K562 (cell line): Measurements from ENCODE around the gene ABCC1. TPM values are rescaled to one million over a fixed set of nuclear protein-coding genes. Genes with fewer than 3 reads are reported as not detected.
A peak's percentile ranks its signal among the peaks of the same experiment; 100 is the strongest.
"Not testable (repeated sequence)": the region's sequence is repeated elsewhere in the genome, so short reads cannot be mapped to it uniquely, and the experiment has no call there.

Source experiments
- ATAC-seq: fragments of 200-7000 bp; cut with Tn5 transposase; 3 replicates; pipeline ENCODE4 v1.9.1; 2020; ENCODE audit warnings: moderate library complexity
- BruUV-seq: library from RNA; stranded (reverse); fragments of 400-500 nt; replicated peaks from 2 replicates; lab custom pipeline; 2021; lab: Mats Ljungman, UMichigan
- CTCF ChIA-PET: fragments of 300-600 bp; formaldehyde crosslinking; extraction: SDS; loops from one replicate; lab custom pipeline; 2021; ENCODE audit warnings: low intra/inter-chr PET ratio; lab: Yijun Ruan, JAX
- POLR2A ChIA-PET: fragments of 300-600, 350-650 bp; sonication (Branson Sonifier 250); formaldehyde crosslinking; extraction: SDS; loops from one replicate; lab custom pipeline; 2021; ENCODE audit warnings: antibody characterized with exemption, inconsistent platforms; lab: Yijun Ruan, JAX
- DNase-seq, 4 experiments: peaks; one replicate each; pipeline versions ENCODE4 v3.0.0 to v3.0.0-alpha.2; 2011 to 2018; ENCODE audit warnings: low spot score in 3 of 4, mixed read lengths in 3 of 4; ENCODE audit errors: extremely low read depth in 1 of 4
- FAIRE-seq: peaks from 2 replicates; lab custom pipeline; 2011; peaks lifted over from hg19 to GRCh38; lab: Jason Lieb, UNC
- H2AFZ ChIP-seq: 2 replicates; pipeline ENCODE4 v1.6.0; 2011; ENCODE audit warnings: low read depth, low read length, control low read depth, inconsistent platforms
- H3K27ac ChIP-seq: fragments of 200-600 bp; 3 replicates; pipeline ENCODE4 v1.8.0; 2011; ENCODE audit warnings: low read depth, mild to moderate bottlenecking, control low read depth, inconsistent platforms, low read length, moderate library complexity, mixed read lengths; ENCODE audit errors: extremely low read depth
- H3K27me3 ChIP-seq, 2 experiments: fragments of 300-600 bp in 1 of 2; 2 replicates in 1 of 2; 3 replicates in 1 of 2; pipeline versions ENCODE4 v1.6.0 to v1.8.0; 2011; ENCODE audit warnings: inconsistent platforms in 2 of 2, low read length in 2 of 2, mild to moderate bottlenecking in 1 of 2, mixed read lengths in 1 of 2, moderate library complexity in 1 of 2; ENCODE audit not compliant: control insufficient read depth in 2 of 2, insufficient read depth in 2 of 2
- H3K36me3 ChIP-seq: fragments of 300-600 bp; 3 replicates; pipeline ENCODE4 v1.8.0; 2011; ENCODE audit warnings: mild to moderate bottlenecking, low read length, inconsistent platforms; ENCODE audit not compliant: control insufficient read depth, insufficient read depth
- H3K4me1 ChIP-seq, 2 experiments: fragments of 200-600 bp in 1 of 2; replicated peaks in 1 of 2; 2 replicates in 1 of 2; 3 replicates in 1 of 2; pipeline versions ENCODE4 v1.5.1 to v1.8.0; 2011; ENCODE audit warnings: inconsistent platforms in 2 of 2, low read length in 2 of 2, mild to moderate bottlenecking in 1 of 2, mixed read lengths in 1 of 2, moderate library complexity in 1 of 2; ENCODE audit not compliant: control insufficient read depth in 2 of 2, insufficient read depth in 2 of 2
- H3K4me2 ChIP-seq: 2 replicates; pipeline ENCODE4 v1.6.1; 2011; ENCODE audit warnings: low read length, control low read depth, inconsistent platforms, mixed read lengths; ENCODE audit not compliant: insufficient read depth
- H3K4me3 ChIP-seq: fragments of 200-600 bp; sonication (generic), shearing (Covaris generic); 2 replicates; pipeline ENCODE4 v1.5.1; 2016; ENCODE audit warnings: control low read depth, inconsistent platforms
- H3K79me2 ChIP-seq: fragments of 200-600 bp; 3 replicates; pipeline ENCODE4 v1.8.0; 2011; ENCODE audit warnings: low read length, inconsistent platforms; ENCODE audit not compliant: control insufficient read depth, insufficient read depth
- H3K9ac ChIP-seq, 2 experiments: 2 replicates each; pipeline versions ENCODE4 v1.6.0 to v1.6.1; 2011; ENCODE audit warnings: low read depth in 2 of 2, low read length in 2 of 2, control low read depth in 1 of 2, inconsistent platforms in 1 of 2, mild to moderate bottlenecking in 1 of 2, mixed read lengths in 1 of 2; ENCODE audit not compliant: insufficient read depth in 1 of 2
- H3K9me1 ChIP-seq: one replicate; pipeline ENCODE4 v1.6.0; 2011; ENCODE audit warnings: inconsistent platforms, mild to moderate bottlenecking, low read length, moderate library complexity; ENCODE audit not compliant: control insufficient read depth, insufficient read depth
- H3K9me3 ChIP-seq: replicated peaks from 2 replicates; pipeline ENCODE4 v1.5.1; 2011; ENCODE audit warnings: low read depth, low read length, inconsistent platforms; ENCODE audit not compliant: control insufficient read depth, insufficient read depth
- H4K20me1 ChIP-seq: replicated peaks from 2 replicates; pipeline ENCODE4 v1.6.1; 2011; ENCODE audit warnings: low read length, inconsistent platforms, mixed read lengths; ENCODE audit not compliant: control insufficient read depth, insufficient read depth
- ELF1 ChIP-seq: fragments of 200-800 bp; sonication (Bioruptor generic); IDR thresholded peaks from 2 replicates; pipeline ENCODE4 v1.6.1; 2016; ENCODE audit warnings: missing genetic modification characterization, missing compliant biosample characterization
- ETS2 ChIP-seq: IDR thresholded peaks from 2 replicates; pipeline ENCODE4 v1.6.1; 2016; ENCODE audit warnings: borderline replicate concordance, missing genetic modification characterization, mild to moderate bottlenecking, moderate library complexity, missing compliant biosample characterization; ENCODE audit not compliant: poor library complexity, severe bottlenecking
- HDAC1 ChIP-seq, 2 experiments: fragments of 450-650 bp; IDR thresholded peaks; 2 replicates each; pipeline ENCODE4 v1.6.1; 2016 to 2017; ENCODE audit warnings: inconsistent platforms in 1 of 2, mild to moderate bottlenecking in 1 of 2, moderate library complexity in 1 of 2
- HLTF ChIP-seq: fragments of 450-650 bp; IDR thresholded peaks from 2 replicates; pipeline ENCODE4 v1.6.1; 2016
- OTX1 ChIP-seq: fragments of 450-650 bp; formaldehyde crosslinking; IDR thresholded peaks from 2 replicates; pipeline ENCODE4 v1.4.0; 2022; ENCODE audit warnings: mild to moderate bottlenecking
- ZNF133 ChIP-seq: fragments of 250-450 bp; sonication (Bioruptor Pico); IDR thresholded peaks from 2 replicates; pipeline ENCODE4 v1.4.0; 2020; ENCODE audit warnings: mild to moderate bottlenecking
- ZNF512 ChIP-seq: IDR thresholded peaks from 2 replicates; pipeline ENCODE4 v1.6.1; 2016; ENCODE audit warnings: missing genetic modification characterization, missing compliant biosample characterization
- WGBS: fragments of 100-300 bp; shearing (Covaris generic); methylation state at CpG from one replicate; pipeline ENCODE4 v1.1.6; 2016; ENCODE audit warnings: low coverage, mixed read lengths; ENCODE audit not compliant: insufficient coverage; ENCODE audit errors: missing lambda C conversion rate; 5-methylcytosine and 5-hydroxymethylcytosine counted together
- in situ Hi-C: fragments of 300-500 bp; cut with MboI; formaldehyde crosslinking; loops from 4 replicates; pipeline ENCODE4 v1.15.0; 2018; ENCODE audit warnings: inconsistent platforms, mixed read lengths
- intact Hi-C: fragments of 100-400 bp; cut with micrococcal nuclease; formaldehyde crosslinking; loops from 2 replicates; pipeline ENCODE4 v1.14.2; 2022
- polyA plus RNA-seq, 8 experiments: library from polyadenylated mRNA; depleted of rRNA in 4 of 8; stranded (reverse) in 5 of 8; unstranded in 3 of 8; fragments of >200 nt; fragmentation: Nextera tagmentation in 2 of 8; fragmentation: Illumina TruSeq in 1 of 8; extraction: Ambion mirVana in 2 of 8; extraction: Trizol in 1 of 8; gene quantifications; 2 replicates each; pipeline versions ENCODE4 v1.2.1 to v1.2.3, GENCODE V29; 2011 to 2014; ENCODE audit warnings: inconsistent platforms in 1 of 8, missing spikeins in 1 of 8
- total RNA-seq, 7 experiments: library from RNA; depleted of rRNA in 6 of 7; stranded (reverse); fragments of >200 nt in 6 of 7; fragmentation: Illumina TruSeq in 2 of 7; extraction: Trizol in 2 of 7; gene quantifications; 2 replicates each; pipeline versions ENCODE4 v1.2.1 to v1.2.3, GENCODE V29; 2011 to 2021; ENCODE audit warnings: low replicate concordance in 1 of 7
- TF ChIP-seq, protein P1 (sequence below): fragments of 250-450 bp; sonication (Bioruptor Pico); IDR thresholded peaks from 2 replicates; pipeline ENCODE4 v1.8.0; 2022; ENCODE audit warnings: moderate library complexity, mild to moderate bottlenecking, inconsistent platforms
- TF ChIP-seq, protein P2 (sequence below): IDR thresholded peaks from 2 replicates; pipeline ENCODE4 v1.6.1; 2014; ENCODE audit warnings: antibody characterized with exemption

The ABCC1 gene
- total and polyA plus RNA-seq, 9 of the 15 experiments (the other 6 are each of a cell fraction or from before 2014, with no cell fraction given) = 3.9 to 41.6 (median 10.0) TPM

- DNase-seq, H4K20me1 ChIP-seq, POLR2A ChIA-PET, H3K4me2 ChIP-seq, H2AFZ ChIP-seq, H3K79me2 ChIP-seq, H3K27ac ChIP-seq, FAIRE-seq, H3K27me3 ChIP-seq, H3K36me3 ChIP-seq, CTCF ChIA-PET, H3K4me3 ChIP-seq, H3K9ac ChIP-seq, BruUV-seq, H3K9me3 ChIP-seq, ATAC-seq, H3K9me1 ChIP-seq: not testable (repeated sequence)
- in situ Hi-C loops (loop anchor here (5.0 kb wide), 1 partner anchor 414 kb away; no protein-coding TSS in a partner anchor), intact Hi-C loops (loop anchor here (5.0 kb wide), 1 partner anchor 424 kb away; no protein-coding TSS in a partner anchor)
- 62% methylated on average over 8 of the region's 12 CpGs for WGBS
- H3K4me1 ChIP-seq = peaks cover 8 to 16% of the 10 kb centered on the region in 2 experiments; a peak in 4 of 5 replicates
Observed at GRCh38 chr16:16190966-16191365, 241.6 kb downstream of the ABCC1 start.

DNA sequence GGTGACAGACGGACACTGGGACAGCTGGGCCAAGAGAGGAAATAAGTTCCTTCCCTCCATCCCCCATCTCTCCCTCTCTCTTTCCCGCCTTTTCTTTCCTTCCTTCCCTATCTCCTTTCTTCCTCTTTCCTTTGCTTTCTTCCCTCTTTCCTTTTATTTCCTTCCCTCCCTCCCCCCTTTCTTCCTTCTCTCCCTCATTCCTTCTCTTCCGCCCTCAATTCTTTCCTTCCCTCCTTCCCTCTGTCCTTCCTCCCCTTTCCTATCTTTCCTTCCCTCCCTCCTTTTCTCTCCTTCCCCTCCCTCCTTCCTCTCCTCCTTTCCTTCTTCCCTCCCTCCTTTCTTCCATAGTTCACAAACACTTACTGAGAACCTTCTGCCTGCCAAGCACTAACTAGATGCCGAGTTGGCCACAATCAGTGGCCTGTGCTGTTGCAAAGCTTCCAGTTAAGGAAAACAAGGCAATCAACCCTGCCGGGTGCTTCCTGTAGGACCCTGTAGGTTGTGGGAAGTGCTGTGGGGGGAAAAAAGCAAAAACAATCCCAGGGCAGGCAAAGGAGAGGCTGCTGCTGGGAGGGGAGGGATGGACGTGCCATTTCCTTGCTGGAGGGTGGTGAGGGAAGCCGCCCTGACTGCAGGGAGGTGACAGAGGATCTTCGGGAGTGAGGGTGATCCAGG, 242.2 kb downstream of the ABCC1 start:
- no peak for ATAC-seq
- H3K9me1 ChIP-seq = no peaks in the 10 kb centered on the region
- in situ Hi-C loops = loop anchor here (5.0 kb wide), 1 partner anchor 414 kb away; no protein-coding TSS in a partner anchor
- no peak for FAIRE-seq
- intact Hi-C loops = loop anchor here (5.0 kb wide), 1 partner anchor 424 kb away; no protein-coding TSS in a partner anchor
- H3K4me3 ChIP-seq = no peak overlapping the region
- no peaks in the 10 kb centered on the region for H3K79me2 ChIP-seq
- no peak for DNase-seq
- H2AFZ ChIP-seq = no peak overlapping the region
- H3K4me1 ChIP-seq = peaks cover 8 to 16% of the 10 kb centered on the region in 2 experiments; a peak in 4 of 5 replicates
- no peaks in the 10 kb centered on the region for H3K36me3 ChIP-seq
- BruUV-seq = no TSS peak
- no peaks in the 10 kb centered on the region; a peak in 1 of 5 replicates for H3K27me3 ChIP-seq
- H3K27ac ChIP-seq = no peak overlapping the region
- H4K20me1 ChIP-seq = 0 out of 2 replicates have a peak, but pooled peaks cover 4% of the 10 kb centered on the region
- H3K9ac ChIP-seq = peak overlapping the region in 1 of 2 experiments; percentile 37; a peak in 2 of 4 replicates
- H3K4me2 ChIP-seq = no peak overlapping the region
- ChIA-PET CTCF (interaction anchor here (0.7 kb wide), 1 partner anchor 434 kb away, joined by 3 read pairs; no protein-coding TSS in a partner anchor), POLR2A (no interaction called here)
- WGBS = 23% methylated on average over 5 of the region's 8 CpGs
- no peaks in the 10 kb centered on the region for H3K9me3 ChIP-seq
- no peak for TF ChIP-seq ZNF133 (CRISPR knock-in tag)
- TF ChIP-seq, protein P1, sequence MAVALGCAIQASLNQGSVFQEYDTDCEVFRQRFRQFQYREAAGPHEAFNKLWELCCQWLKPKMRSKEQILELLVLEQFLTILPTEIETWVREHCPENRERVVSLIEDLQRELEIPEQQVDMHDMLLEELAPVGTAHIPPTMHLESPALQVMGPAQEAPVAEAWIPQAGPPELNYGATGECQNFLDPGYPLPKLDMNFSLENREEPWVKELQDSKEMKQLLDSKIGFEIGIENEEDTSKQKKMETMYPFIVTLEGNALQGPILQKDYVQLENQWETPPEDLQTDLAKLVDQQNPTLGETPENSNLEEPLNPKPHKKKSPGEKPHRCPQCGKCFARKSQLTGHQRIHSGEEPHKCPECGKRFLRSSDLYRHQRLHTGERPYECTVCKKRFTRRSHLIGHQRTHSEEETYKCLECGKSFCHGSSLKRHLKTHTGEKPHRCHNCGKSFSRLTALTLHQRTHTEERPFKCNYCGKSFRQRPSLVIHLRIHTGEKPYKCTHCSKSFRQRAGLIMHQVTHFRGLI = no peak
- TF ChIP-seq, protein P2, sequence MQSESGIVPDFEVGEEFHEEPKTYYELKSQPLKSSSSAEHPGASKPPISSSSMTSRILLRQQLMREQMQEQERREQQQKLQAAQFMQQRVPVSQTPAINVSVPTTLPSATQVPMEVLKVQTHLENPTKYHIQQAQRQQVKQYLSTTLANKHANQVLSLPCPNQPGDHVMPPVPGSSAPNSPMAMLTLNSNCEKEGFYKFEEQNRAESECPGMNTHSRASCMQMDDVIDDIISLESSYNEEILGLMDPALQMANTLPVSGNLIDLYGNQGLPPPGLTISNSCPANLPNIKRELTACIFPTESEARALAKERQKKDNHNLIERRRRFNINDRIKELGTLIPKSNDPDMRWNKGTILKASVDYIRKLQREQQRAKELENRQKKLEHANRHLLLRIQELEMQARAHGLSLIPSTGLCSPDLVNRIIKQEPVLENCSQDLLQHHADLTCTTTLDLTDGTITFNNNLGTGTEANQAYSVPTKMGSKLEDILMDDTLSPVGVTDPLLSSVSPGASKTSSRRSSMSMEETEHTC = no peak
- 0 out of 2 replicates have a peak, but pooled peaks have one; percentile 28 for TF ChIP-seq HLTF
- TF ChIP-seq ETS2 (tag) = no peak
- TF ChIP-seq ELF1 (tag) = no peak
- peak; percentile 71 for TF ChIP-seq ZNF512
- TF ChIP-seq HDAC1 (IDR thresholded peaks at IDR 0.05) = peak in 1 of 2 experiments; percentile 56; a peak in 1 of 4 replicates
- 0 out of 2 replicates have a peak, but pooled peaks have one; percentile 36 for TF ChIP-seq OTX1 (CRISPR knock-in tag)
